HCEC 1CT (cell line): ENCODE results near the gene HS2ST1.

Experiments
- DNase-seq: peaks from one replicate; pipeline ENCODE4 v3.0.0-alpha.2; 2017

The HS2ST1 gene

DNA sequence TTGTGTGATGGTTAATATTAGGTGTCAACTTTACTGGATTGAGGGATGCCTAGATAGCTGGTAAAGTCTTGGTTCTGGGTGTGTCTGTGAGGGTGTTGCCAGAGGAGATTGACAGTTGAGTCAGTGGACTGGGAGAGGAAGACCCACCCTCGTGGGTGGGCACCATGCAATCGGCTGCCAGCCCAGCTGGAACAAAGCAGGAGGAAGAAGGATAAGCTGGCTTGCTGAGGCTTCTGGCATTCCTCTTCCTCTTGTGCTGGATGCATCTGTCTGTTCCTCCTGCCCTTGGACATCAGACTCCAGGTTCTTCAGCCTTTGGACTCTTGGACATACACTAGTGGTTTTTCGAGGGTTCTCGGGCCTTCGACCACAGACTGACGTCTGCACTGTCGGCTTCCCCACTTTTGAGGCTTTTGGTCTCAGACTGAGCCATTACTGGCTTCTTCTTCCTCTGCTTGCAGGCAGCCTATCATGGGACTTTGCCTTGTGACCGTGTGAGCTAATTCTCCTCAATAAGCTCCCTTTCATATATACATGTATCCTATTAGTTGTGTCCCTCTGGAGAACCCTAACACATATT, 230.0 kb downstream of the HS2ST1 start:
- no peak for DNase-seq

DNA sequence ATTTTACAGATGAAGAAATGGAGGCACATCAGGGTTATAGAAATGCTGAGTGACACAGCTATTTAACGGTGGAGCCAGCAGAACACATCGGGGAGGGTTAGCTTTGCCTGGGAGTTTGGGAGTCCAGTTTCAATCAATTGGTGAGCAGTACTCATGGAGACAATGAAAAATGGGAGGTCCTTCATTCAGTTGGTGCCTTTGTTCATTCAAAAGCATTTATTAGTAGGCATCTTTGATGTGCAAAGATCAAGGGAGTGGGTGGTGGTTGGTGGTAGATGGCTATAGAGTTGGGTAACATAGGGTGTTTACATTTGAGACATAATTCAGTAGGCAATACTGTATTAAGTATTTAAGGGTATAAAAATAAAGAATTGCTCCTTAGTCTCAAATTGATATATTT, 230.5 kb downstream of the HS2ST1 start:
- no peak for DNase-seq

DNA sequence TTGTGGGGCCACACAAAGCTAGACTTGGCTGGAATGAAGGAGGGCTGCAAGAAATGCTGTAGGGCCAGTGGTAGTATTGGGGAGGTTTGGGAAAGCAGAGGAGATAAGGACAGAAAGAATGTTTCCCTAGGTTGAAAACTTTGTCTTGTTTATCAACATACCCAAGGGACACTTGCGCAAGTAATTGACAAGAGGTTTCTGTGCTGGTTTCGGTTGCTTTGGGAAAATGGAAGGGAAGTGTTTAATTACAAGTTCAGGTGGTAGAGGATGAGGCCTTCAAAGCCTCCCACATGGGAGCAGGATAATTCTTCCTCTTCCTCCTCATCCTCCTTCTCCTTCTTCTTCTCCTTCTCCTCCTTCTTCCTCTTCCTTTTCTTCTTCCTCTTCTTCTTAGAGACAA, 232.1 kb downstream of the HS2ST1 start:
- DNase-seq, result no peak

DNA sequence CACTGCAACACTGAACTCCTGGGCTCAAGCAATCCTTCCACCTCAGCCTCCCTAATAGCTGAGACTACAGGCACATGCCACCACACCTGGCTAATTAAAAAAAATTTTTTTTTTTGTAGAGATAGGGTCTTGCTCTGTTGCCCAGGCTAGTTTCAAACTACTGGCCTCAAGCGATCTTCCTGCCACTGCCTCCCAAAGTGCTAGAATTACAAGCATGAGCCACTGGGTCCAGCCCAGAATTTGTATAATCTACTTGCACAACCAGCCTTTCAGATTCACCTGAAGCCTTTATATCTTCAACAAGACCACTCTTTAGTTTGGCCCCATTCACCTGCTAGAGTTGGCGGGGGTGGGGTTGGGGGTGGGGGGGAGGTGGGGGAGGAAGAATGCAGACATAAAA, 232.6 kb downstream of the HS2ST1 start:
- DNase-seq, result no peak

DNA sequence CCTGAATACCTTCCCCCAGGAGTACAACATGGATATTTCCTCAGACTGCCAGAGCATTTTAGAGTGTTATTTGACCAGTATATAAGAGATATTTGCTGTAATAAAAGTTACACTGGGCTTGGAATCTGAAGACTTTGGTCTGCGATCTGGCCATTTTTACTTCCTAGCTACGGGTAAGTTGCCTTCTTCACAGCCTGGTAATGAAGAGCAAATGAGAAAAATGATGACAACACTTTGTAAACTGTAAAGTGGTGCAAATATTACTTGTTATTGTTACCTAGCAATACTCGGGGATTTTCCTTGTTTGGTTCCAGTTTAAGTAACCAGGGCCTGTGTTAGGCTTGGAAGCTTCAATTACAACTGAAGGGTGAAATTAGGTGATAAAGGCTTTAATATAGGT, 233.4 kb downstream of the HS2ST1 start:
- no peak for DNase-seq

DNA sequence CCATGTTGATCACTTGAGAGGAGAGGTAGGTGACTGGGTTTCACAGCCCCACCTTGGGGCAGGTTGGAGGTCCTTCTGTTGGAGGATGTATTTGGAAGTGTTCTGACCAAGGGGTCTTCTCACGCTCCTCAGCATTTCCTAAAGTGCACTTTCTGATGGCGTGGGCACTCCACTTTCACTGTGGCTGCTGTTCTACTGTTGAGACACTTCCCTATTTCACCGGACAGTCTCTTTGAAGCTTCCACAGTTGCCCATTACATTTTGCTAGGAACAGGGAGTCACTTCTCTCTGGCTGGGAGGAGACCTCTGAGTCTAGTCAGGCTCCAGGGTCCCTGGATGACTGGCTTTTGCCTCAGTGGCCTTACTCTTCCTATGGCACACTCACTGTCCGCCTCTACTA, 234.2 kb downstream of the HS2ST1 start:
- DNase-seq, result no peak

DNA sequence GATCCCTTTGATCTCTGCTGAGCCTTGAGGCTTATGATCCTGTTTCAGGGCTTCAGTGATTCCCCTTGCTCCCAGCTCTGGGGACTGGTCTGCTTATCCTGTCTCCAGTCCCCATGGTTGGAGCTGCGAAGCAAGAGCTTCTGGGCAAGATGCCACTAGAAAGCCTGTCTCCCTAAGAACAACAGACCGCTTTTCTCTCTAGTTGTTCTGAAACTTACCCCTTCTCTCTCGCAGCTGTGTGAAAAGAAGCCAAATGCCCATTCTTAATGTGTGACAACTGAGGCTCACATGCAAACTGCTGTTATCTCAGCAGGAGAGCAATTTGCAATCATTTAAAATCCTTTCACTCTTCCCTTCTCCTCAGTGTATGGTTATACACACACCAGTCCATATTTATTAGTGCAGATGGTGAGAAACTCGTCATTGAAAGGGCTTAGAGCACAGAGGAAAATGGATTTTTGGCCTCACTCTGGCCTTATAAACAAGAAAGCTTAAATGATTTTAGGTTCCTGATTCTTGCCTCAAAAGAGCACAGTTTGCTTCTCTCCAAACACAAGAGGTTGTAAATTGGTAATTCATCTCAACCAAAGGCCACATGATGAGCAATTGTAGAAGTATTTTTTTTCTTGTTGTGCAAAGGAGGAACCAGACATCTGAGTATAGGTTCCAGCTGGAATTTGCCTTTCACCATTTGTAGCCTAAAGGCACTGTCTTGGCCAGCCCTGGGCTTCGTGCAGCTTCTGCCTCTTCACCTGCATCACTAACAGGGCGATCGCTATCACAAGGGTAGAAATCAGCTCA, 235.0 kb downstream of the HS2ST1 start:
- DNase-seq, result peak; percentile 75

DNA sequence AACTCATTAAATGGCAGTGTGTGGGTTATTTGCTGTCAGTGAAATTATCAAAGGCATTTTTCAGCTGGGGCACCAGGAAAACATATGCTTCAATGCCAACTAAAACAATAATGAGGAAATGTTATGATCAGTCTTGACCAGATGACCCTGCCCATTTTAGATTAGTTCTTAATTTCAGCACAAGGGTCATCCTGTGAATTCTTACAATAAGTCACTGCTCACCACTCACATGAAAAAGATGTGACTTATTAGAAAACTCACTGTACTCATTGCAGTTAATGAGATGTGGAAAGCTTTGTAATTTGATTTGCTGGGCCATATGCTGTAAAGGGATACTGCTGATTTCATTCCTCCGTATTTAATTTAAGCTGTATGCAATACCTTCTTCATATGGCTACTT, 235.7 kb downstream of the HS2ST1 start:
- no peak for DNase-seq

DNA sequence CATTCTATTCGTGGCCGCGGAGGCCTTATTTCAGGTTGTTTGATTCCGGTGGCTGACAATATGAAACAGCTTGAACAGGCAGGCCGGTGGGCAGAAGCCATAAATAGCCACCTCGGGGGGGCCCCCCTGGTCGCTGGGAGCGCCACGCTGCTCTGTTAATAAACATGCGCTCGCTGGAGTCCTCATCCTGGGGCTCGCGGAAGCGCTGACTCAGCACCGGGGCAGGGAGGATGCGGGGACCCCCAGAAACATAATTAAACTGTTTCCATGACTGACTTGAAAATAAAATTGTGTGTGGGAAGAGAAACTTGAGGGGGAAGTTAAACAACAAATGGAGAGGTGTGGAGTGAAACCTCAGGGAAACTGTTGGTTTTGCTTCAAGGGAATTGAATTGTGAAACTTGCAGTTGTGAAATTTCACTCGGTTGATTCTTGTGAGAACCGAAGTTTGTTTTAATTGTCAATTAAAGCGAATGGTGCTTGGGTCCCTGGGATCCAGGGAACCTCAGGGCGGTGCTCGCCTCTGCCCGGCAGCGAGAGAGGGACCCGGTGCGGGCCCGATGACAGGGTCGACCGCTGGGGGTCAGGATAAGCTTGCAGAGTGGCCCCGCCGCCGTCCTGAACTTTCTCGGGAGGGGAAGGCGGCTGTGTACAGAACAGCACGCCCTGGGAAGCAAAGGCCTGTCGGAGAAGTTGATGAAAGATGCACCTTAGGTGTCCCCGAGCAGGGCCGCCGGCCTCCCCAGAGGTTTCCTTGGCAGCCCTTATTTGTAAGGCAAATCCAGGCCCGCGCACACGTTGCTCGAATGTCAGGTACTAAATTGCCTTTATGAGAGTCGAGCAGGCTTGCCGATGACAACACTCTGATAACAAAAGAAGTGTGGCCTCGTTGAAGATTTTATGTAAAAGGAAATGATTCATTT, 237.3 kb downstream of the HS2ST1 start:
- no peak for DNase-seq

DNA sequence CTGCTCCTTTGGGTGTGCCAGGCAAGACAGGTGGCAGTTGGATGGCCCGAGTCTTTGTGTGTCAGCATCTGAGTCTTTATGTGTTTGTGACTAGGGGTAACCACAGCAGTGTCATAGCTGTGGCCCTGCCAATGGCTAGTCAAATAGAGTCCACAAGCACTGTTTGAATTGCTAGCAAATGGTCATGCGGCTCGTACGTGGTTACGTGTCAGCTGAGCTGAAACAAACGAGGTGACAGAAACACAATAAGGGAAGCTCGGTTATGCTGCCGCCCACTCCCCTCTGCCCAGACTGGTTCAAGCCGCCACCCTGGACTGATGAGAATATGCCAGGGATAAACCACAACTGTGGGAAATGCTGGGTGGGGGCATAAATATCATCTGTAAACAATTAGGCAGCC, 239.9 kb downstream of the HS2ST1 start:
- DNase-seq, result no peak

DNA sequence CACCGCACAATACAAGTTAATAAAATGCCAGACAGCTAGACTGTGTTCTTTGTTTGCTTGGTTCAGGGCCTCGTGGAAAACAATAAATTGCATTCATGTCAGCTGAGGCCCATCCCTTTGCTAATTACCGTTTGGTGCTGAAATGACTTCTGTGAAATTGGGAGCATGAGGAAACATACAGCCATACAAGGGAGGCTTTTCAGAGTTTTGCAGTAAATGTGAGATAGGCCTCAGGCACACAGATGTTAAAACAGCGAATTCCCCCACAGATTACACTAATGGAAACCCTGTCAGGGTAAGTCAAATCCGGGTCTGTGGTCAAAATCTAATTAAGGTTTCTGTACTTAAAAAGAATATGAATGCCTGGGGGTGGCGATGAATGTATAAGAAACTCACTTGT, 240.7 kb downstream of the HS2ST1 start:
- DNase-seq, result no peak

DNA sequence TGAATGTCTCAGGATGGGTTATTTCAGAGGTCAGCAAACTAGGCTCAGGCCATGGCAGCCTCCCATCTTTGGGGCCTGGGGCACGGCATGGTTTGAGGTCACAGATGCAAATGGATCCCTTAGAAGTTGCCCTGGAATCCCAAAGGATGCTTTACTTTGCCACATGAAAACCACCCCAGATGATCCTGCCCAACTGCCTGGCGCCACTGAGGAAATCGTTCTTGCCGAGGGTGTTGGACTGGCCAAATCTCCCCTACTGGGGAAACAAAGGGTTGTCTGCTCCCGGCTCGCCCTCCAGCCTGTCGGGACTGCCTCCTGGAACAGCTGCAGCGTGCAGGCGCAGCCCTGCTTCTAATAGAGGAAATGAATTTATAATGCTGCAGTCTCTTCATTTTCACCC, 241.2 kb downstream of the HS2ST1 start:
- DNase-seq, result no peak

DNA sequence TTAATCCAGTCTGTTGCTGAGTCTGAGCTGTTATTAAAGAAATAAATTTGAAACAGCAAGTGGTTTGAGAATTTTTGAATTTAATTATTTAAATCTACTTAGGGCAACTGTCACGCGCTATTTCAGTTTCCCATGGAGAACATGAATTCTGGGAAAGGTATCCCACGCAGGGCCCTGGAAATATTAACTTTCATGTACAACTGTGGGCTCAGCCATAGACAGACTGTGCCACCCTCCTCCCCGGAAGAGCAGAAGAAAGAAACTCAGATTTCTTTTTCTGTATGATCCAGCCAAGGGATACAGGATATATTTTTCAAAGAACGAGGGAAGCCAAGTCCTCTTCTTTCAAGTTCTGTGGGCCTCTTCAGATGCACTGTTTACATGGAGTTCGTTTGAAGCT, 241.7 kb downstream of the HS2ST1 start:
- DNase-seq, result no peak

DNA sequence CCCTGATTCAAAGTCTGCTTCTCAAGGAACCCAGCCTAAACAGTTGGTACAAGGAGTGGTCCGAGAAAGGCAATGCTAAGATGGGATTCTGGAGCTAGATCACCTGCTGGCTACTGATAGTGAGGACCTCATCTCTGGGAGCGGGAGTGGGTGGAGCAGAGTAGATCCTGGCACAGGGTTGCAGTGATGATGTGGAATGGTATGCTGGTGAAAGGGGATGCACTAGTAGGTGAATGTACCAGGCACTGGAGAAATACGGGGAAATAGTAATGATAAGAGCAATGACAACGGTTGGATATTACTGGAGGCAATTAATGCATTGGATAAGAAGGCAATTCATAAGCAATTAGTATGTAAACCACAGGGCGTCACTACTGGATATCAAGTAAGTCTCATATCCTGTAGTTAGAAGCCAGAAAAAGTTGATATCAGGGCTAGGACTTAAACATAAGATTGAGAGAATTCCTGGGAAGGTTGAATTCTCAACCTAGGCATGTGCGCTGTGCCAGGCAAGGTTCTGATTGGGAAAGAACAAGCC, 245.0 kb downstream of the HS2ST1 start:
- no peak for DNase-seq
